HG03565 (cell line): ENCODE data around the gene PTCH1.

ENCODE experiments used
- ATAC-seq: cut with Tn5 transposase; IDR thresholded peaks from one replicate; pipeline ENCODE4 v1.9.1; 2021; ENCODE audit warnings: mild to moderate bottlenecking, moderate library complexity; ENCODE audit not compliant: unreplicated experiment

Gene PTCH1

DNA sequence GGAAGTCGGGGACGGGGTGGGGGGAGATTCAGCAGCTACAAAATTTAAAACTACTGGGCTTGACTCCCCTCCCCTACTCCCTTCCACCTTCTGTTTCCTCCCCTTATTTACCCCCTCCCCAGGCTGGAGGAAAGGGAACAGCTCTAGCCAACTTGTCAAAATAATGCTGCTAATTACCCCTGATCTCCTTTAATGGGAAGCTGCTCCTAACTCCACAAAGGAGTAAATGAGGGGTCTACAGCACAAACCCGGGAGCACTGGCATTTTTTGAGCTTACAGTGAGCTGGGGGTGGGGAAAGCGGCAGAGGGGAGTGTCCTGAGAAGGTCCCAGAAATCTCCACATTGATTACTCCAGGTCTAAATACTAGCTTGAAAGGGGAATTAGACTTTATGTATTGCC lies 3.1 kb downstream of the PTCH1 start:
- ATAC-seq = no peak

GRCh38 chr9:95512709-95513095 lies 4.1 kb downstream of the PTCH1 start:
- ATAC-seq = no peak

DNA sequence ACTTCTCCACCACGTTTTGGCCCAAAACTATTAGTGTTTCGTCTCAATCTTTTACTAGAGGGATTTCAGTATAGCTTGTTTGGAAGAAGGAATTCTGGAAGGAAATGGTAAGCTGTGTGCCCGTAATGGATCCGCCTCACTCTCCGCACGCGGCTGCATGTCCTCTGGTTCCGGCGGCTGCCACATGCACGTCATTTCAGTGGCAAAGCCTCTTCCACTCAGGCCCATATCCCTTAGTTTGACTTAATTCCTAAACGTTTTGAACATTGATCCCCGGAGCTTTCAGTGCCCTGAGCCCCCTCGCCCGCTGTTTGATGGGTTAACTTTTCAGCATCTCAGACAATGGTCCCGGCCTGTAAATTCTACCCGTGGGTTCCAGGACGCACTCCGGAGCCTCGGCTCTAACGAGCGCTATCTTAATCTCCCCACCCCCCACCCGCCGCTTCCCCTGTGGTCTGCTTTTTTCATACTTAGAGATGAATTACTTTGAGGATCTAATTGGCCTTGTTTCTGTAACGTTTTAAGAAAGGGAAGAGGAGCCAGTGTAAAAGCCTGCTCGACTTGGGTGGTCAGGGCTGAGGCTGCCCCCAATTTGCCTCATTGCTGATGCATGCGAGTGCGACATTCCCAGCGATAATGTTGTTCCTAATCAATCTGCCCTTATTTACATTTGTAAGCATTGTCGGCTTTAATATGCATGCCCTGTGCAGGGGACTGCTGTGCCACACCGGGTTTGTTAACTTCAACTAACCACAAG lies 4.6 kb downstream of the PTCH1 start:
- ATAC-seq = no peak

GRCh38 chr9:95511616-95511931 lies 5.2 kb downstream of the PTCH1 start:
- ATAC-seq = no peak

- ATAC-seq = peak; percentile 32
Measured at GRCh38 chr9:95510709-95511615, 5.8 kb downstream of the PTCH1 start.

- ATAC-seq = no peak
Measured at GRCh38 chr9:95509851-95510708, 6.7 kb downstream of the PTCH1 start.

DNA sequence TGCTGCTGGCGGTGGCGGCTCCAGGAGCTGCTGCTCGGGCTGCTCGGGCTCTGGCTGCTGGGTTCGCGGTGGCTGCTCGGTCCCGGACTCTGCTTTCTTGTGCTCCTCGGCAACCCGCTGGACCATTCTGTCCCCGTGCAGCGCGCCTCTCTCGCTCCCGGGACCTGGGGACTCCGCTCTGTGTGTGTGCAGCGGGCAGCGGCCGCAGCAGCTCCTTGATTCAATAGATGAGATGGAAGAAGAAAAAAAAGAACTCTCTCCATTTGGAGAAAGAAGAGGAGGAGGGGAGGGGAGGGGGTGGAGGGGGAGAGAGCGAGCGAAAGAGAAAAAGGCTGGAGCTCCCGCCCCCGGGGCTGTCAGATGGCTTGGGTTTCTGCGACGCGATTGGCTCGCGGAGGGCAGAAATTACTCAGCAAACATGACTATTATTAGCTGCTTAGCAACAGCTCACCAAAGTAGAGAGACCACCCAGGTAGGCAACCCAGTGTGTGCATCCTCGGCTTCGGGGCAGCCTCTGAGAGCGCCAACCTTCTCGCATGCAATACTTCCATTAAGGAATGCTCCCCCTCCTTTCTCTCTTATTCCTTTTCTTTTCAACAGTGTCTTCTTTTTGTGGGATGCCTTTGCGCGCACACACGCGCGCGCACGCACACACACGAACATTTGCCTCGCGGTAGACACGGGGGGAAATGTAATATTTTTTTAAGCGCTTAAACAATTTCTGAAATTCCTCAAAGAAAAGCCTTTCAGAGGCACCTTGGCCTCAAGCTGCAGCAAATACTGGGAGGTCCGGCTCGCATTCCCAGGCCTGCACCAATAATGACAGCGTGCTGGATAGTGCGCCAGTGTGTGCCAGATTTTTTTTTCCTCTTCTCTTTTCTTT lies 7.6 kb downstream of the PTCH1 start:
- peak; percentile 26 for ATAC-seq

DNA sequence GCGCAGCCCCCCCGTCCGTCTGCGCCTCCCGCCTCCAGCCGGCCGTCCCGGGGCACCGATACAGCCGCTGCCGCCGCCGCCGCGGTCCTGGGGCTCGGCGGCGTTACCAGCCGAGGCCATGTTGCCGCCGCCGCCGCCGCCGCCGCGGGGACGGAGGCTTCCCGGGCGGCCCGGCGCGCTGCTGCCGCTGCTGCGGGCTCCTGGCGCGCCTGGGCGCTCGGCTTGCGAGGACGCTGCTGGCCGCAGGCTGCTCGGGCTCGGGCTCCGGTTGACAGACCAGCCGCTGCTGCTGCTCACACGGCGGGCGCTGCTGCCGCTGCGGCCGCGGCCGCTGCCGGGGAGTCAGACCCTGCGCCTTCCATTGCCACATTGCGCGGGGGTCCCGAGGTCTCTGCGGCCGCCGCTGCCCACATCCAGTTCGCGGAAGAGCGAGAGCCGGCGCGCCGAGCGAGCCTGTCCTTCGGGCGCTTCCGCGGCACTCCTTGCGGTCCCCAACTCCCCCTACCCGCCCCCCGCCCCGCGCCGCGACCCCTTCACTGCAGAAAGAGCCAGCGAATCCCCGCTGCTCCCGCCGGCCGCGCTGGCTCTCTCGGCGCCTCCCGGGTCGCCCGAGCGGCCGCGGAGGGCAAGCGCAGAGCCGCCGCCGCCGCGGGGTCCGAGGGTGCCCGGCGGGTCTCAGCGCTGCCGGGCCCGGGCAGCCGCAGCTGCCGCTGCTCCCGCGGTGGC lies 8.4 kb downstream of the PTCH1 start:
- ATAC-seq = no peak

DNA sequence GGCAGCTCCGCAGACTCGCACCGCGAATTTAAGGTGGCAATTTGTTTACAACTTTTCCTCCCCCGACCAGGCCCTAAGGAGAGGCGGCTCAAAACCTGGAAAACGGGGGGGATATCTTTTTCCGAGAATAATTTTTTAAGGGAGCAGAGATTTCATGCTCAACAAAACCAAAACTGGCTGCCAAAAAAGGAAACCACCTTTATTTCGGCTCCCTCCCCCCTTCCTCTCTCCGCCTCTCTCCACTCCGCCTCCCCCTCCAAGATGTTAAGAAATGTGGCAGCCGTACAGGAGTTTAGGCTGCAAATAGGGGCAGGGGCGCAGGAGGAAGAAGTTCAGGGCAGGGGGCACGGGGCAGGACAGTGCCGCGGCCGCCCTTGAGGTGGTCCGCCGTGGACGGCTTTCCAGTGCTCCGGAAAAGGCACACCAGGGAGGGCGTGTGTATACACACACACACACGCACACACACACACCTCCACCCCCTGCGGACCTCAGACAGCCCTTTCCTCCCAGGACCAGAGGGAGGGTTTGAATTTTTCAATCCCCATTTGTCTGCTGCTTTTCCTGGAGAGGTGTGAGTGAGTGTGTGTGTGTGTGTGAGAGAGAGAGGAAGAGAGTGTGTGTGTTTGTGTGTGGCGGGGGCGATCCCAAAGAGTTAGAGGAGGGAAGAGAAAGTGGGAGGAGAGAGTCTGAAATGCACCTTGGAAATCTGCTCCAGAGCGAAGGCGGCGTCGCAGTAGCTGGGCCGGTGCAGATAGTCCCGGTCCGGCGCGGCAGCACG lies 9.1 kb downstream of the PTCH1 start:
- no peak for ATAC-seq

GRCh38 chr9:95506678-95507463 lies 9.9 kb downstream of the PTCH1 start:
- no peak for ATAC-seq

GRCh38 chr9:95506428-95506677 lies 10.4 kb downstream of the PTCH1 start:
- ATAC-seq = no peak

DNA sequence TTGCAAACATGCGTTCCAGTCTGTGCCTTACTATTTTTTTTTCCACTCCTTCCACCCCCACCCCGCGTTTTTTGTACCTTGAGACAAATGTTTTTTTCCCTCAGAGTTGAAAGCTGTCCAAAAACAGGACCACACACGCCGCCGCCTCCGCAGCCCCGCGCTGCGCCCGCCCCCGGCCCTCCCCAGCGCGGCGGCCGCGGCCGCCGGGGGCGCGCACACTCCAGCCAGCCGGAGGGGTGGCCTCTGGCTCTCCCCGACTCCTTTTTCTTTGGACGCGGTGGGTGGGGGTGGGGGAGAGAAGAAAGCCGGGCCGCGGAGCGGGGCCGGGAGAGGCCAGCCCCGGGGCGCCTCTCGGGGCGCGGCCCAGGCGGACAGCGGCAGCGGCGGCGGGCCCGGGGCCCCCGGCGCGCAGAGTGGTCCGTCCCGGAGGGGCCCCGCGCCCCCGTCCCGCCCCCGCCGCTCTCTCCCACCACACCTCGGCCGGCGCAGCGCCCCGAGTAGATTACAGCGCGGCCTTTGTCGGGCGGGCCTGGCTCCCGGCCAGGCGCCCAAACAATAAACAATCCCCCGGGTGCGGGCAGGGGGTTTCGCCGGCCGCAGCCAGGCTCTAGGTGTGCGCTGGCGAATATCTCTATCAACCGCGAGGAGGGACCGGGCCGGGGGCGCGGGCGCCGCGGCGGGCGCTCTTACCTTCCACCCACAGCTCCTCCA lies 10.9 kb downstream of the PTCH1 start:
- ATAC-seq = no peak

DNA sequence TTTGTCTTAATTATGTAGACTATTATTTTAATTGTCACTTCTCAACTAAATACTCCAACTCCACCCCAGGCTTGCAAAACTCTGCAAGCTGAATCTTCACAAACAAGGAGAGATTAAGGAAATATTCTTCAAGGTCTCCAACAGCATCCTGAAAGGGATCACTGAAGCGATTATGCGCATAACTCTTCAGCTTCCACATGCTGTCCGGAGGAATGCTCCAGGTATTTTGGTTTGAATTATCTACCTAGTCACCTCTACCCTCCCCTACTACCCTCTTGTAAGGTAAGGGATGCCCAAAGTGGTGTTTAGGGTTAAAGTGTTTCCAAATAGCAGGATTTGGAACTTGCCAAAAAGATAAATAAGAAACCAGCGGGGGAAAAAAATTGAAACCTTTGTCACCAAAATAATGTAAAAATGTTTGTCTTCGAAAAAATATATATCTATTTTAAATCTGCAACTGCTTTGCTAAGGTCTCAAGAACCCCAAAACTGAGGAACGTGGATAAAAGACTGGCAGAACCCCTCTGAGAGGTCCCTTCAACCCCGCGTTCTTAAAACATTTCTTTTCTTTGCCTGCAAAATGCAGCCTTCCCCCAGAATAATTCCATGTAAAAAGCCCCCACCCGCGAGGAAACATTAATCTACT lies 11.6 kb downstream of the PTCH1 start:
- ATAC-seq = no peak

- ATAC-seq = no peak
Measured at GRCh38 chr9:95504053-95504963, 12.5 kb downstream of the PTCH1 start.

DNA sequence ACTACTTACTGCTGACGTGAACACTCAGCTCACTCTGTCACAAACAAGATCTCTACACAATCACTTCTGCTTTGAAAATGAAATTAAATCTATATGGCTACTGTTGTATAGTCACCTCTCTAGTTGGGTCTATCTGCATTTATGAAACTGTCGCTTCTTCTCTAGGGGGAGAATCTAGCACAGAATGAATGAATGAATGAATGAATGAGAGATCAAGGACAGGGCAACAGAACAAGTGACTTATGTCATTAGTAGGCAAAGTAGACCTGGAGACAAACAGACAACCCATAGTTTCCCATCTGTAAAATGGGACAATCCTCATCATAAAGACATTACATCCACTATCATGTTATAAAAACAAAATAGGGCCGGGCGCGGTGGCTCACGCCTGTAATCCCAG lies 13.4 kb downstream of the PTCH1 start:
- ATAC-seq = no peak

DNA sequence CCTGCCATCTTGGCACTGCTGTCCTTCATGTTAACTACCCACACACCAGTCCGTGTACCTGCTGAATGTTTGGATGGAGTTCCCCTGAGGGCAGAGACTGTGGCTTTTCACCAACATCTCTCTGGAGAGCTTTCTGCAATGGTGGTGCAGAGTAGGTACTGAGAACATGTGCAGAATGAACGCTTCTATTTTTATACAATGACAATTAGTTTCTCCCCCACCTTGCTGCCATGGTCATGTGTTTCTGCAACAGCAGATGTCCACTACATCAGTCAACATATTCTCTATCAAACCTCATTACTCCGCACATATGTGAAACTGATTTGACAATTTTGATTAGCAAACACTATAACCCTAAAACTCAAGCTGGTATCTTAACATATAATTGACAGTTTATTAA lies 14.5 kb downstream of the PTCH1 start:
- ATAC-seq = no peak
